Fibroblast of mammary gland (primary cell): ENCODE results near the gene FOXB2.
"Not testable (repeated sequence)": the region's sequence is repeated elsewhere in the genome, so short reads cannot be mapped to it uniquely, and the experiment has no call there.

ENCODE experiments used
- DNase-seq: peaks from one replicate; pipeline ENCODE4 v3.0.0-alpha.2; 2010; ENCODE audit warnings: low read depth
- H3K4me3 ChIP-seq: 2 replicates; pipeline ENCODE4 v1.5.1; 2011; ENCODE audit warnings: low read depth, mild to moderate bottlenecking, low read length, moderate library complexity; ENCODE audit not compliant: control insufficient read depth
- CTCF ChIP-seq: conservative IDR thresholded peaks from 2 replicates; pipeline ENCODE4 v1.5.1; 2011; ENCODE audit warnings: low read depth, low read length, inconsistent platforms; ENCODE audit not compliant: control insufficient read depth, insufficient read depth

FOXB2 gene

GRCh38 chr9:77024776-77025545, 5.5 kb downstream of the FOXB2 start:
- no peak overlapping the region for H3K4me3 ChIP-seq
- no peak for DNase-seq

GRCh38 chr9:77028478-77028877, 9.0 kb downstream of the FOXB2 start:
- TF ChIP-seq CTCF, result no peak
- H3K4me3 ChIP-seq, result no peak overlapping the region
- no peak for DNase-seq

More at GRCh38 chr9:77024776-77025545, 5.5 kb downstream of the FOXB2 start:
- no peak for TF ChIP-seq CTCF

GRCh38 chr9:77030045-77030444, 10.6 kb downstream of the FOXB2 start:
- TF ChIP-seq CTCF, result no peak
- DNase-seq, result no peak
- no peak overlapping the region for H3K4me3 ChIP-seq

GRCh38 chr9:77038281-77039036, 19.0 kb downstream of the FOXB2 start:
- no peak overlapping the region for H3K4me3 ChIP-seq
- no peak for DNase-seq
- TF ChIP-seq CTCF, result no peak

- H3K4me3 ChIP-seq, result no peak overlapping the region
- DNase-seq, result no peak
- TF ChIP-seq CTCF, result no peak
Measured at GRCh38 chr9:77040340-77040739, 20.9 kb downstream of the FOXB2 start.

- H3K4me3 ChIP-seq, DNase-seq: not testable (repeated sequence)
Measured at GRCh38 chr9:77043743-77044142, 24.3 kb downstream of the FOXB2 start.

GRCh38 chr9:77060681-77061080, 41.2 kb downstream of the FOXB2 start:
- not testable (repeated sequence) for DNase-seq, H3K4me3 ChIP-seq
